HEK293 (cell line): ENCODE measurements around the gene SIRT7.

Source experiments
- FEZF1 ChIP-seq: fragments of 450-650 bp; formaldehyde crosslinking; IDR thresholded peaks from 2 replicates; pipeline ENCODE4 v1.5.1; 2016; ENCODE audit warnings: missing biosample characterization, missing genetic modification characterization
- GFI1B ChIP-seq: fragments of 450-650 bp; formaldehyde crosslinking; IDR thresholded peaks from 2 replicates; pipeline ENCODE4 v1.5.1; 2016; ENCODE audit warnings: missing biosample characterization, missing genetic modification characterization
- GLIS1 ChIP-seq: fragments of 450-650 bp; formaldehyde crosslinking; IDR thresholded peaks from 2 replicates; pipeline ENCODE4 v1.5.1; 2016; ENCODE audit warnings: missing biosample characterization, missing genetic modification characterization
- KLF8 ChIP-seq: fragments of 450-650 bp; formaldehyde crosslinking; IDR thresholded peaks from 2 replicates; pipeline ENCODE4 v1.5.1; 2016; ENCODE audit warnings: missing biosample characterization, missing genetic modification characterization
- REPIN1 ChIP-seq: fragments of 450-650 bp; formaldehyde crosslinking; IDR thresholded peaks from 2 replicates; pipeline ENCODE4 v1.5.1; 2017; ENCODE audit warnings: missing biosample characterization, missing genetic modification characterization, low read depth
- ZBTB17 ChIP-seq: fragments of 450-650 bp; formaldehyde crosslinking; IDR thresholded peaks from 2 replicates; pipeline ENCODE4 v1.5.1; 2016; ENCODE audit warnings: missing biosample characterization, missing genetic modification characterization
- ZFP41 ChIP-seq: fragments of 450-650 bp; formaldehyde crosslinking; IDR thresholded peaks from 2 replicates; pipeline ENCODE4 v1.5.1; 2016; ENCODE audit warnings: missing biosample characterization, missing genetic modification characterization, borderline replicate concordance
- ZNF133 ChIP-seq: fragments of 450-650 bp; formaldehyde crosslinking; IDR thresholded peaks from 2 replicates; pipeline ENCODE4 v1.5.1; 2016; ENCODE audit warnings: missing biosample characterization, missing genetic modification characterization
- ZNF16 ChIP-seq: fragments of 450-650 bp; formaldehyde crosslinking; IDR thresholded peaks from 2 replicates; pipeline ENCODE4 v1.5.1; 2016; ENCODE audit warnings: low read depth, missing biosample characterization, missing genetic modification characterization
- ZNF24 ChIP-seq: fragments of 450-650 bp; formaldehyde crosslinking; IDR thresholded peaks from 2 replicates; pipeline ENCODE4 v1.5.1; 2016; ENCODE audit warnings: missing biosample characterization, missing genetic modification characterization
- ZNF266 ChIP-seq: fragments of 450-650 bp; formaldehyde crosslinking; IDR thresholded peaks from 2 replicates; pipeline ENCODE4 v1.5.1; 2016; ENCODE audit warnings: missing biosample characterization, missing genetic modification characterization, low read depth
- ZNF335 ChIP-seq: fragments of 450-650 bp; formaldehyde crosslinking; conservative IDR thresholded peaks from 2 replicates; pipeline ENCODE4 v1.5.1; 2016; ENCODE audit warnings: missing biosample characterization, missing genetic modification characterization
- ZNF416 ChIP-seq: fragments of 450-650 bp; formaldehyde crosslinking; IDR thresholded peaks from 2 replicates; pipeline ENCODE4 v1.5.1; 2016; ENCODE audit warnings: missing biosample characterization, missing genetic modification characterization
- ZNF510 ChIP-seq: fragments of 450-650 bp; formaldehyde crosslinking; IDR thresholded peaks from 2 replicates; pipeline ENCODE4 v1.5.1; 2018; ENCODE audit warnings: mild to moderate bottlenecking, missing genetic modification characterization, missing biosample characterization; ENCODE audit not compliant: insufficient replicate concordance
- ZNF561 ChIP-seq: fragments of 450-650 bp; IDR thresholded peaks from 2 replicates; pipeline ENCODE4 v1.5.1; 2018; ENCODE audit warnings: missing biosample characterization, missing genetic modification characterization, borderline replicate concordance
- ZNF623 ChIP-seq: fragments of 450-650 bp; formaldehyde crosslinking; IDR thresholded peaks from 2 replicates; pipeline ENCODE4 v1.5.1; 2016; ENCODE audit warnings: missing biosample characterization, missing genetic modification characterization
- TF ChIP-seq, protein P1 (sequence below): fragments of 450-650 bp; formaldehyde crosslinking; IDR thresholded peaks from 2 replicates; pipeline ENCODE4 v1.5.0; 2017; ENCODE audit warnings: missing biosample characterization, missing genetic modification characterization, borderline replicate concordance
- TF ChIP-seq, protein P2 (sequence below): fragments of 450-650 bp; IDR thresholded peaks from 2 replicates; pipeline ENCODE4 v1.5.1; 2018; ENCODE audit warnings: missing biosample characterization, mild to moderate bottlenecking, missing genetic modification characterization
- TF ChIP-seq, protein P3 (sequence below): fragments of 450-650 bp; formaldehyde crosslinking; IDR thresholded peaks from 2 replicates; pipeline ENCODE4 v1.5.1; 2016; ENCODE audit warnings: missing biosample characterization, missing genetic modification characterization
- TF ChIP-seq, protein P4 (sequence below): fragments of 450-650 bp; formaldehyde crosslinking; IDR thresholded peaks from 2 replicates; pipeline ENCODE4 v1.5.1; 2016; ENCODE audit warnings: missing biosample characterization, missing genetic modification characterization
- TF ChIP-seq, protein P5 (sequence below): fragments of 450-650 bp; formaldehyde crosslinking; IDR thresholded peaks from 2 replicates; pipeline ENCODE4 v1.5.1; 2016; ENCODE audit warnings: missing biosample characterization, missing genetic modification characterization
- TF ChIP-seq, protein P6 (sequence below): fragments of 450-650 bp; formaldehyde crosslinking; IDR thresholded peaks from 2 replicates; pipeline ENCODE4 v1.5.1; 2016; ENCODE audit warnings: missing biosample characterization, missing genetic modification characterization, borderline replicate concordance
- TF ChIP-seq, protein P7 (sequence below): fragments of 450-650 bp; formaldehyde crosslinking; IDR thresholded peaks from 2 replicates; pipeline ENCODE4 v1.5.1; 2016; ENCODE audit warnings: missing biosample characterization, missing genetic modification characterization

SIRT7 gene

DNA sequence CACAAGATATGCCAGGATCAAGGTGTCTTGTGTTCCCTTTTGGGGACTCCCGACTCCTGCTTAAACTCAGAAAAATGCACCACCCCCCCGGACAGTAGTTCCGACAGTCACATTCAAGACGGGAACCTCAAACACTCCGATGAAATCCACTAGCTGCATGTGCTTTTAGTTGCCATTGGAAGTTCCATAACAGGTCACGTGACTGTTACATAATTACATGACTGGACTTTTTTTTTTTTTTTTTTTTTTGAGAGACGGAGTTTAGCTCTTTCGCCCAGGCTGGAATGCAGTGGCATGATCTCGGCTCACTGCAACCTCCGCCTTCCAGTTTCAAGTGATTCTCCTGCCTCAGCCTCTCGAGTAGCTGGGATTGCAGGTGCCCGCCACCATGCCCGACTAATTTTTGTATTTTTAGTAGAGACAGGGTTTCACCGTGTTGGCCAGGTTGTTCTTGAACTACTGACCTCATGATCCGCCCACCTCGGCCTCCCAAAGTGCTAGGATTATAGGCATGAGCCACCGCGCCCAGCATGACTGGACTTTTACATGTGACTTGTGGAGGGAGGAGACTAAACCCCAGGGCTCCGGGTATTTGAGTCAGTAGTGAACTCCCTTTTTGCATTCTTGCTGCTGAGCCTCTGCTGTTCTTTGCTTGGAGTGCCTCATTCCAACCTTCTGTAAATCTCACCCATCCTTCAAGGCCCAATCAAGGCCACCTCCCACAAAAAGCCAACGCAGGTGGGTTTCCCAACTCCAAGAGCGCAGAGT, 1.6 kb downstream of the SIRT7 start (continued):
- TF ChIP-seq, protein P1, sequence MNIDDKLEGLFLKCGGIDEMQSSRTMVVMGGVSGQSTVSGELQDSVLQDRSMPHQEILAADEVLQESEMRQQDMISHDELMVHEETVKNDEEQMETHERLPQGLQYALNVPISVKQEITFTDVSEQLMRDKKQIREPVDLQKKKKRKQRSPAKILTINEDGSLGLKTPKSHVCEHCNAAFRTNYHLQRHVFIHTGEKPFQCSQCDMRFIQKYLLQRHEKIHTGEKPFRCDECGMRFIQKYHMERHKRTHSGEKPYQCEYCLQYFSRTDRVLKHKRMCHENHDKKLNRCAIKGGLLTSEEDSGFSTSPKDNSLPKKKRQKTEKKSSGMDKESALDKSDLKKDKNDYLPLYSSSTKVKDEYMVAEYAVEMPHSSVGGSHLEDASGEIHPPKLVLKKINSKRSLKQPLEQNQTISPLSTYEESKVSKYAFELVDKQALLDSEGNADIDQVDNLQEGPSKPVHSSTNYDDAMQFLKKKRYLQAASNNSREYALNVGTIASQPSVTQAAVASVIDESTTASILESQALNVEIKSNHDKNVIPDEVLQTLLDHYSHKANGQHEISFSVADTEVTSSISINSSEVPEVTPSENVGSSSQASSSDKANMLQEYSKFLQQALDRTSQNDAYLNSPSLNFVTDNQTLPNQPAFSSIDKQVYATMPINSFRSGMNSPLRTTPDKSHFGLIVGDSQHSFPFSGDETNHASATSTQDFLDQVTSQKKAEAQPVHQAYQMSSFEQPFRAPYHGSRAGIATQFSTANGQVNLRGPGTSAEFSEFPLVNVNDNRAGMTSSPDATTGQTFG (tag by site-specific recombination) = no peak
- TF ChIP-seq ZNF416 (tag by site-specific recombination) (no peak), ZNF335 (tag by site-specific recombination) (peak; percentile 90), FEZF1 (tag by site-specific recombination) (no peak), ZBTB17 (no peak), ZNF510 (tag by site-specific recombination) (no peak), ZNF561 (no peak), ZNF266 (no peak), ZNF133 (tag by site-specific recombination) (no peak), ZFP41 (tag by site-specific recombination) (no peak), GFI1B (no peak), ZNF24 (tag by site-specific recombination) (no peak), GLIS1 (tag by site-specific recombination) (no peak), KLF8 (tag by site-specific recombination) (0 out of 2 replicates have a peak, but pooled peaks have one; percentile 21), ZNF623 (tag by site-specific recombination) (no peak), ZNF16 (tag by site-specific recombination) (no peak), REPIN1 (no peak)
- TF ChIP-seq, protein P2, sequence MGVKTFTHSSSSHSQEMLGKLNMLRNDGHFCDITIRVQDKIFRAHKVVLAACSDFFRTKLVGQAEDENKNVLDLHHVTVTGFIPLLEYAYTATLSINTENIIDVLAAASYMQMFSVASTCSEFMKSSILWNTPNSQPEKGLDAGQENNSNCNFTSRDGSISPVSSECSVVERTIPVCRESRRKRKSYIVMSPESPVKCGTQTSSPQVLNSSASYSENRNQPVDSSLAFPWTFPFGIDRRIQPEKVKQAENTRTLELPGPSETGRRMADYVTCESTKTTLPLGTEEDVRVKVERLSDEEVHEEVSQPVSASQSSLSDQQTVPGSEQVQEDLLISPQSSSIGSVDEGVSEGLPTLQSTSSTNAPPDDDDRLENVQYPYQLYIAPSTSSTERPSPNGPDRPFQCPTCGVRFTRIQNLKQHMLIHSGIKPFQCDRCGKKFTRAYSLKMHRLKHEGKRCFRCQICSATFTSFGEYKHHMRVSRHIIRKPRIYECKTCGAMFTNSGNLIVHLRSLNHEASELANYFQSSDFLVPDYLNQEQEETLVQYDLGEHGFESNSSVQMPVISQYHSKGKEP = no peak
- TF ChIP-seq, protein P3, sequence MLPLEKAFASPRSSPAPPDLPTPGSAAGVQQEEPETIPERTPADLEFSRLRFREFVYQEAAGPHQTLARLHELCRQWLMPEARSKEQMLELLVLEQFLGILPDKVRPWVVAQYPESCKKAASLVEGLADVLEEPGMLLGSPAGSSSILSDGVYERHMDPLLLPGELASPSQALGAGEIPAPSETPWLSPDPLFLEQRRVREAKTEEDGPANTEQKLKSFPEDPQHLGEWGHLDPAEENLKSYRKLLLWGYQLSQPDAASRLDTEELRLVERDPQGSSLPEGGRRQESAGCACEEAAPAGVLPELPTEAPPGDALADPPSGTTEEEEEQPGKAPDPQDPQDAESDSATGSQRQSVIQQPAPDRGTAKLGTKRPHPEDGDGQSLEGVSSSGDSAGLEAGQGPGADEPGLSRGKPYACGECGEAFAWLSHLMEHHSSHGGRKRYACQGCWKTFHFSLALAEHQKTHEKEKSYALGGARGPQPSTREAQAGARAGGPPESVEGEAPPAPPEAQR = no peak
- TF ChIP-seq, protein P4, sequence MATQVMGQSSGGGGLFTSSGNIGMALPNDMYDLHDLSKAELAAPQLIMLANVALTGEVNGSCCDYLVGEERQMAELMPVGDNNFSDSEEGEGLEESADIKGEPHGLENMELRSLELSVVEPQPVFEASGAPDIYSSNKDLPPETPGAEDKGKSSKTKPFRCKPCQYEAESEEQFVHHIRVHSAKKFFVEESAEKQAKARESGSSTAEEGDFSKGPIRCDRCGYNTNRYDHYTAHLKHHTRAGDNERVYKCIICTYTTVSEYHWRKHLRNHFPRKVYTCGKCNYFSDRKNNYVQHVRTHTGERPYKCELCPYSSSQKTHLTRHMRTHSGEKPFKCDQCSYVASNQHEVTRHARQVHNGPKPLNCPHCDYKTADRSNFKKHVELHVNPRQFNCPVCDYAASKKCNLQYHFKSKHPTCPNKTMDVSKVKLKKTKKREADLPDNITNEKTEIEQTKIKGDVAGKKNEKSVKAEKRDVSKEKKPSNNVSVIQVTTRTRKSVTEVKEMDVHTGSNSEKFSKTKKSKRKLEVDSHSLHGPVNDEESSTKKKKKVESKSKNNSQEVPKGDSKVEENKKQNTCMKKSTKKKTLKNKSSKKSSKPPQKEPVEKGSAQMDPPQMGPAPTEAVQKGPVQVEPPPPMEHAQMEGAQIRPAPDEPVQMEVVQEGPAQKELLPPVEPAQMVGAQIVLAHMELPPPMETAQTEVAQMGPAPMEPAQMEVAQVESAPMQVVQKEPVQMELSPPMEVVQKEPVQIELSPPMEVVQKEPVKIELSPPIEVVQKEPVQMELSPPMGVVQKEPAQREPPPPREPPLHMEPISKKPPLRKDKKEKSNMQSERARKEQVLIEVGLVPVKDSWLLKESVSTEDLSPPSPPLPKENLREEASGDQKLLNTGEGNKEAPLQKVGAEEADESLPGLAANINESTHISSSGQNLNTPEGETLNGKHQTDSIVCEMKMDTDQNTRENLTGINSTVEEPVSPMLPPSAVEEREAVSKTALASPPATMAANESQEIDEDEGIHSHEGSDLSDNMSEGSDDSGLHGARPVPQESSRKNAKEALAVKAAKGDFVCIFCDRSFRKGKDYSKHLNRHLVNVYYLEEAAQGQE = no peak
- TF ChIP-seq, protein P5, sequence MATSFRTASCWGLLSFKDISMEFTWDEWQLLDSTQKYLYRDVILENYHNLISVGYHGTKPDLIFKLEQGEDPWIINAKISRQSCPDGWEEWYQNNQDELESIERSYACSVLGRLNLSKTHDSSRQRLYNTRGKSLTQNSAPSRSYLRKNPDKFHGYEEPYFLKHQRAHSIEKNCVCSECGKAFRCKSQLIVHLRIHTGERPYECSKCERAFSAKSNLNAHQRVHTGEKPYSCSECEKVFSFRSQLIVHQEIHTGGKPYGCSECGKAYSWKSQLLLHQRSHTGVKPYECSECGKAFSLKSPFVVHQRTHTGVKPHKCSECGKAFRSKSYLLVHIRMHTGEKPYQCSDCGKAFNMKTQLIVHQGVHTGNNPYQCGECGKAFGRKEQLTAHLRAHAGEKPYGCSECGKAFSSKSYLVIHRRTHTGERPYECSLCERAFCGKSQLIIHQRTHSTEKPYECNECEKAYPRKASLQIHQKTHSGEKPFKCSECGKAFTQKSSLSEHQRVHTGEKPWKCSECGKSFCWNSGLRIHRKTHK (tag by site-specific recombination) = no peak
- TF ChIP-seq, protein P6, sequence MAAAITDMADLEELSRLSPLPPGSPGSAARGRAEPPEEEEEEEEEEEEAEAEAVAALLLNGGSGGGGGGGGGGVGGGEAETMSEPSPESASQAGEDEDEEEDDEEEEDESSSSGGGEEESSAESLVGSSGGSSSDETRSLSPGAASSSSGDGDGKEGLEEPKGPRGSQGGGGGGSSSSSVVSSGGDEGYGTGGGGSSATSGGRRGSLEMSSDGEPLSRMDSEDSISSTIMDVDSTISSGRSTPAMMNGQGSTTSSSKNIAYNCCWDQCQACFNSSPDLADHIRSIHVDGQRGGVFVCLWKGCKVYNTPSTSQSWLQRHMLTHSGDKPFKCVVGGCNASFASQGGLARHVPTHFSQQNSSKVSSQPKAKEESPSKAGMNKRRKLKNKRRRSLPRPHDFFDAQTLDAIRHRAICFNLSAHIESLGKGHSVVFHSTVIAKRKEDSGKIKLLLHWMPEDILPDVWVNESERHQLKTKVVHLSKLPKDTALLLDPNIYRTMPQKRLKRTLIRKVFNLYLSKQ (tag by site-specific recombination) = no peak
- TF ChIP-seq, protein P7, sequence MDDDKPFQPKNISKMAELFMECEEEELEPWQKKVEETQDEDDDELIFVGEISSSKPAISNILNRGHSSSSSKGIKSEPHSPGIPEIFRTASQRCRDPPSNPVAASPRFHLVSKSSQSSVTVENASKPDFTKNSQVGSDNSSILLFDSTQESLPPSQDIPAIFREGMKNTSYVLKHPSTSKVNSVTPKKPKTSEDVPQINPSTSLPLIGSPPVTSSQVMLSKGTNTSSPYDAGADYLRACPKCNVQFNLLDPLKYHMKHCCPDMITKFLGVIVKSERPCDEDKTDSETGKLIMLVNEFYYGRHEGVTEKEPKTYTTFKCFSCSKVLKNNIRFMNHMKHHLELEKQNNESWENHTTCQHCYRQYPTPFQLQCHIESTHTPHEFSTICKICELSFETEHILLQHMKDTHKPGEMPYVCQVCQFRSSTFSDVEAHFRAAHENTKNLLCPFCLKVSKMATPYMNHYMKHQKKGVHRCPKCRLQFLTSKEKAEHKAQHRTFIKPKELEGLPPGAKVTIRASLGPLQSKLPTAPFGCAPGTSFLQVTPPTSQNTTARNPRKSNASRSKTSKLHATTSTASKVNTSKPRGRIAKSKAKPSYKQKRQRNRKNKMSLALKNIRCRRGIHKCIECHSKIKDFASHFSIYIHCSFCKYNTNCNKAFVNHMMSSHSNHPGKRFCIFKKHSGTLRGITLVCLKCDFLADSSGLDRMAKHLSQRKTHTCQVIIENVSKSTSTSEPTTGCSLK (tag by site-specific recombination) = no peak
